Stimulated activated CD4-positive, alpha-beta T cell treated with anti-CD3 and anti-CD28 coated beads, Interleukin-12 subunit alpha, Interleukin-12 subunit beta, amount 100 ng/mL, for 4 hours (primary cell): ENCODE data around the gene HDAC4.

Experiments used
- DNase-seq: peaks from one replicate; pipeline ENCODE4 v3.0.0-alpha.2; 2020

Gene HDAC4

GRCh38 chr2:239227661-239228371 is 173.0 kb downstream of the HDAC4 start:
- DNase-seq, result no peak

DNA sequence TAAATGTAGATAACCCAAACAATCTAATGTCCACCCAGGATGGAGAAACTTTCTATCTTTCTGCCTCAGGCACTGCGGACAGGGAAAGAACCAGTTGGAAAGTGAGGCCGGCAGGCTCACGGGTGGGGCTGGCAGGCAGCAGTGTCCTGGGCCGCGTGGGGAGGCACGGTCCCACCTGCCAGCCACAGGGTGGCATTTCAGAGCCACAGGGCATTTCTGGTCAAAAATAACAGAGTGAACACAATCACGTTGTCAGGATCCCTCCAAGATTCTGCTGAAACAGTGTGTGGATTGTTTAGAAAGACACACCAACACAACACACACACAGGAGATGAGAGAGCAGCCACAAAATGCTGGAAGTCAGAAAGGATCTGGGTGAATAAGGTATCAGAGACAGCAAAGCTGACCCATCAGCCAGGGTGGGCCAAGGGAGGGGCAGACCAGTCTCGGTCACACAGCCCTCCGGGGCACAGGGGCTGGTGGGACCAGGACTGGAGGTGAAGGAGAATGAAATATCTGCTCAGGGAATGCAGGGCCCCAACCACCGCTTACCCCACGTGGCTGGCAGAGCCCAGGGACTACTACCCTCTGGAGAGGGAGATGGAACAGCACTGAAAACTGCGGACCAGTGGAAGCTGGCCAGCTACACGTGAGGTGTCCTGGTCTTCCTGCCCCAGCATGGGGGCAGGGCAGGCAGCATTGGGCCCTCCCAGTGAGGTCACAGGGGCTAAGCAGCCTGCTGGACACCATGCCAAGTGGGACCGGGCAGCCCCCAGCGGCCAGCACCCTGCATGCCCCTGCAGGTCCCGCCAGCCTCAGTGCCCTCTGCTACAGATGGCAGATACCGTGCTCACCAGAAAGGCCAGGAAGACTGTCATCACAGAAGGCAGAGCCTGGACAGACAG is 173.9 kb downstream of the HDAC4 start:
- DNase-seq, result no peak

- DNase-seq, result no peak
Measured at GRCh38 chr2:239225871-239226561, 174.8 kb downstream of the HDAC4 start.

GRCh38 chr2:239225371-239225851 is 175.4 kb downstream of the HDAC4 start:
- DNase-seq, result no peak

DNA sequence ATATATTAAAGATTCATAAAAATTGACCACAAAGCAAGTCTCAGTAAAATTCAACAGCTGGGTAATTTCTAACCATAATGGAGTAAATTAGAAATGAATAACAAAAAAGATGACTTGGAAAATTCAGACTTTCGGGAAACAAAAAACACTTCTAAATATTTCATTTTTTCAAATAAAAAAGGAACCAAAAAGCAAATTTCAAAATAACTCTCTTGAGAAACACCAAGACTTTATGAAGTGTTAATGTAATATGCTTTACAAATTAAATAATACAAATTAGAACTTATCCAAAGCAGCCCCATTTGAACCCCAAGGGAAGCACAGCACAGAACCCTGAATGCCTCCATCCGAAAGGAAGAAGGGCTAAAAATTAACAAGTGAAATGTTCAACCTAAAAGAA is 175.9 kb downstream of the HDAC4 start:
- DNase-seq, result no peak

- no peak for DNase-seq
Measured at GRCh38 chr2:239224199-239224570, 176.6 kb downstream of the HDAC4 start.

- no peak for DNase-seq
Measured at GRCh38 chr2:239223310-239224198, 177.3 kb downstream of the HDAC4 start.

- DNase-seq, result no peak
Measured at GRCh38 chr2:239222706-239223309, 178.0 kb downstream of the HDAC4 start.

DNA sequence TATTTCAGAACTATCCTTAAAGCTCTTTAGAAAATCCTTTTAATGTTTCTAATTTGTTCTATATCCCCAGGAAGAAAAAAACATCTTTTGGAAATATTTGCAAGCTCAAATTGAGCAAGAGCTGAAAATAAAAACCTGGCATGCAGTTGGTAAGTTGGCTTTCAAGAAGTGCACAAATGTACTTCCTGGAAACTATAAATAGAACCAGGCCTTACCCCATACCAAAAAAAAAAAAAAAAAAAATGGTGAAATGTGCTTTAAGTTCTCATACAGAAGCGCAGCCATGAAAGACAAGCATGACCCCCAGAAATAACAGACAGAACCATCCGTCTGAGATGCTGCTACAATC is 178.5 kb downstream of the HDAC4 start:
- no peak for DNase-seq

- DNase-seq, result no peak
Measured at GRCh38 chr2:239220981-239221396, 179.8 kb downstream of the HDAC4 start.

- DNase-seq, result no peak
Measured at GRCh38 chr2:239220341-239220740, 180.5 kb downstream of the HDAC4 start.

DNA sequence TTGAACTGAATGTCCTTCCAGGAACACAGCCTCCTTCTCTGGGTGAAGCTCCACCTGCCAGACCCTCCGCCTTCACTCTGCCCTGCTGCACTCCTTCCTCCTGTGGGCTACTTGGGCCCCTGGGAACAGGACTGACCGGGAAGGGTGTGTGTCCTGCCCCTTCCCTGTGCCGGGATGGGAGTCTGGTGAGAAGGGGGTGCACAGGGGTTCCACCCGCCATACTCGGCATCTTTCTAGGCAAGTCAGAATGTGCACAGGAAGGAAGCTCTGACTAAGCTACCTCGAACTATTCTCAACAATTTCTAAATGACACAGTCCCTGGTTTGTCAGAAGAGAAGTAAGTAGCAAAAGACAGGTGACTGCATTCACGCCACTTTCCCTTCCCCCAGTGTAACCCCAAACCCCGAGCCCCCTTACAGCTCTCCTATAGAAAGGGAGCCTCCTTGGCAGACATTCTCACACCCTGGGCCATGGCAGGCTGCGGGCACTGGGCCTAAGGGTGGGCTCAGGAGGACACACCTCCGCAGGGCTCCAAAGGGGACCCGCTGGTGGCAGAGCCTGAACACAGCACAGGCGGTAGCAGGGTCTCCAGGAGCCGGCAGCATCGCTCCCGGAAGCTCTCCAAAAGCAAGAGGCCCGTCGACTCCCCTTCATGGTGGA is 184.1 kb downstream of the HDAC4 start:
- peak; percentile 17 for DNase-seq

- no peak for DNase-seq
Measured at GRCh38 chr2:239215988-239216613, 184.7 kb downstream of the HDAC4 start.

DNA sequence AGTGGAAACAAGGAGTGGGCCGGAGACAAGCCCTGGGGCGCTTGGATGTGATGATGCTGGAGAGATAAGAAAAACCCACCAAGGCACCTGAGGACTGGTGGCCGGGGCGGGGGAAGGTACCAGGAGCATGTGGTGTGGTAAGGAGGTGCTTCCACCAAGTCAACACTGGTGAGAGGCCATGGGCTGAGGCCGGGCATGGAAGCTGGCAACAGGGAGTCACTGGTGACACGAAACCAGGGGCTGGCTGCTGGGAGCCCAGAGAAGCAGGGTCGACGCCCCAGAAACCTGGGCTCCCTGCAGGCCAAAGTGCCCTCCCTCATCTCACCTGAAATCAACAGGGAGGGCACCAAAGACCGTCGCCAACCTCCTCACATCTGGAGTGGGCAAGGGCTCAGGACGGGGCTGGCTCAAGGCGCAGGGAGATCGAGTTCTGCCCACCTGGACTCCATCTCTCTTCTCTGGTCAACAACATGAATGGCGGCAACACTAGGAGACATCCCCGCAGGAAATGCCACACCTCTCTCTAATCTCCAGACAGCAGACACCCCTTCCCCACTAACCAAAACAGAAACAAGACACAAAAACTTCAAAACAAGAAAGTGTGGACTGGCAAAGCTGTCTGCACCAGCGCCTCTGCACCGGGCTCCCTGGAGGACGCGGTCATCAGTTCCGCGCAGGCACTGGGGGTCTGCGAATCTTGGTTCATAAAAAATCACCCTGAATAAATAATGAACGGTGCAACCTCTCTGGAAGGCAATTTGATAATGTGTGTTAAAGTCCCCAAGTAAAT is 185.5 kb downstream of the HDAC4 start:
- no peak for DNase-seq

DNA sequence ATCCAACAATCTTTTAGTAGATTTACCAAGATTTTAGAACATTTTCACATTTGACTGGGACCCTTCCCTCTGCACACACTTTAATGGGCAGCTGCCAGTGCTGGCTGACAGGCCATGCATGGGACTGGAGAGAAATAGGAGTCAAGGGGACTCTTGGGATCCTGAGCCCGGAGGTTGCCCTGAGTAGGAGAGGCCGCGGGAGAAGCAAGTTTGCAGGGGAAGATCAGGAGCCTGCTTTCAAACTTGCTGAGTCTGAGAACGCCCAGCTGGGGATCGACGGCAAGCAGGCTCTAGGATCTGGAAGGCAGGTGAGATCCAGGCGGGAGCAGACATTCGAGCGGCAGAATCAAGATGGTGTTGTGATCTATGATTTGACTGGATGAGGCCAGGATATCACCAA is 186.1 kb downstream of the HDAC4 start:
- DNase-seq, result no peak

DNA sequence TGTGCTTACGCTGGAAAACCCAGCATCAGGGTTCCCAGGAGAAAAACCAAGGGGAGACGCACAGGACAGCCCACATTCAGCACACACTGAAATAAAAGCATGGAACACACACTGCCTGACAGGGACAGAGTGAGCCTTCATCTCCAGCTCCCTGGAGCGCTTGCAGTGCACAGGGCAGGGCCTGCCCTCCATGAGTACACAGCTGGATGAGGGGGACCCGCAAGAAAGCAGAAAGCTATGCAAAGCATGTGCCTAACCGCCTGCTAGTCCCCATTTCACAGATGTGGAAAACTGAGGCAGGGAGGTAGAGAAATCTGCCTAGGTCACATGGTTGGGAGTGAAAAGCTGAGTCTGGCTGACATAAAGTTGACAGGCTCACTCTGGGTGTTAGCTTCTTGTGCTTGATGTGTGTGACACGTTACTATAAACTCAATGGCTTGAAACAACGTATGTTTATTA is 187.1 kb downstream of the HDAC4 start:
- no peak for DNase-seq

- no peak for DNase-seq
Measured at GRCh38 chr2:239212929-239213642, 187.7 kb downstream of the HDAC4 start.

GRCh38 chr2:239212121-239212928 is 188.5 kb downstream of the HDAC4 start:
- no peak for DNase-seq
